Pancreas (tissue), 10 donors: ENCODE results near the gene SYNJ2. TPM values are rescaled to one million over a fixed set of nuclear protein-coding genes. Genes with fewer than 3 reads are reported as not detected.

Experiments
- ATAC-seq, 4 donors: fragments of 200-7000 bp; cut with Tn5 transposase; one replicate each; pipeline versions ENCODE4 v1.8.0 to v1.9.1; 2020; ENCODE audit warnings: mild to moderate bottlenecking in 4 of 4, moderate library complexity in 4 of 4
- DNase-seq, 6 donors: peaks; one replicate each; pipeline ENCODE4 v3.0.0-alpha.2; 2020
- FAIRE-seq: peaks from 2 replicates; lab custom pipeline; 2012; peaks lifted over from hg19 to GRCh38; lab: Jason Lieb, UNC
- H3K27ac ChIP-seq, 4 donors: fragments of 200-600 bp; sonication (generic); 1 replicate in 3 of 4; 2 replicates in 1 of 4; pipeline versions ENCODE4 v1.5.0 to v1.8.0; 2020
- H3K27me3 ChIP-seq, 4 donors: fragments of 200-600 bp; one replicate each; pipeline ENCODE4 v1.8.0; 2021
- H3K36me3 ChIP-seq, 3 donors: fragments of 200-600 bp; sonication (generic) in 1 of 3; one replicate each; pipeline versions ENCODE4 v1.5.0 to v1.8.0; 2020 to 2021
- H3K4me1 ChIP-seq, 3 donors: fragments of 200-600 bp; one replicate each; pipeline ENCODE4 v1.8.0; 2021
- H3K4me3 ChIP-seq, 4 donors: fragments of 200-600 bp; sonication (generic) in 2 of 4; one replicate each; pipeline versions ENCODE4 v1.5.0 to v1.8.0; 2020 to 2021
- H3K9me3 ChIP-seq, 4 donors: fragments of 200-600 bp; one replicate each; pipeline ENCODE4 v1.8.0; 2021
- CTCF ChIP-seq, 4 donors: fragments of 200-600 bp; sonication (generic) in 3 of 4; IDR thresholded peaks; one replicate each; pipeline versions ENCODE4 v1.5.0 to v1.8.0; 2021; ENCODE audit warnings: antibody characterized with exemption in 4 of 4
- WGBS, 2 donors: extraction: QIAGEN DNeasy Blood & Tissue Kit; methylation state at CpG; one replicate each; pipeline ENCODE4 v1.1.7; 2013; 5-methylcytosine and 5-hydroxymethylcytosine counted together
- intact Hi-C, 3 donors: fragments of 100-400 bp; cut with DNase I; formaldehyde crosslinking; loops; one replicate each; pipeline versions ENCODE4 v1.11.1 to v1.14.2; 2022
- polyA plus RNA-seq, 2 donors: library from polyadenylated mRNA; stranded (reverse); fragments of 200-250 nt; gene quantifications; one replicate each; pipeline ENCODE4 v1.2.3, GENCODE V29; 2013
- total RNA-seq, 6 donors: library from RNA; stranded (reverse); fragmentation: NEBNext Ultra II Directional in 4 of 6; extraction: Animal tissue kit (Norgen Biotek cat#: 25700) in 4 of 6; gene quantifications; one replicate each; pipeline versions ENCODE4 v1.2.1 to v1.2.4, GENCODE V29; 2021 to 2023
- donor health status: healthy with polysubstance abuse.
- donor health status: DM: no; HTN: no; CAD: no; lungs with moderate emphysema.
- donor health status: DM: no; HTN: no; CAD: no.
- donor health status: control.
- donor health status: control.
- donor health status: Bipolar disorder and iron deficiency.
- donor health status: DM: yes; HTN: yes; CAD: no.
- donor health status: DM: no; HTN: no; CAD: no.
- donor health status: DM: no; HTN: no; CAD: no.
- donor health status: DM: yes; HTN: yes; CAD: no.

The SYNJ2 gene
- total and polyA plus RNA-seq, 8 donors: 7.9 to 17.1 (median 9.9) TPM

GRCh38 chr6:158019416-158019815 is 37.8 kb downstream of the SYNJ2 start:
- H3K27me3 ChIP-seq: no peaks in the 10 kb centered on the region
- 95 to 97% methylated on average over 8 of the region's 8 CpGs for WGBS, 2 donors
- H3K9me3 ChIP-seq: no peaks in the 10 kb centered on the region
- no peaks in the 10 kb centered on the region for H3K36me3 ChIP-seq
- peak overlapping the region in 1 of 4 donors; percentile 54 for H3K27ac ChIP-seq
- DNase-seq: peak in 2 of 6 donors; percentile 43 to 45
- no peak for ATAC-seq
- intact Hi-C loops: no loop called here
- H3K4me3 ChIP-seq: no peak overlapping the region
- FAIRE-seq: no peak
- no peak for TF ChIP-seq CTCF (IDR thresholded peaks at IDR 0.05)
- H3K4me1 ChIP-seq: peaks cover 0 to 4% (median 2%) of the 10 kb centered on the region in 3 donors

- H3K9me3 ChIP-seq: no peaks in the 10 kb centered on the region
- intact Hi-C loops: no loop called here
- no peaks in the 10 kb centered on the region for H3K36me3 ChIP-seq
- H3K4me1 ChIP-seq: peaks cover 0 to 10% (median 7%) of the 10 kb centered on the region in 3 donors
- DNase-seq: peak in 2 of 6 donors; percentile 15 to 21
- no peak for FAIRE-seq
- peak in 2 of 4 donors; percentile 7 to 14 for ATAC-seq
- no peak overlapping the region for H3K27ac ChIP-seq
- WGBS, 2 donors: 87 to 91% methylated on average over 6 of the region's 6 CpGs
- no peaks in the 10 kb centered on the region for H3K27me3 ChIP-seq
- TF ChIP-seq CTCF (IDR thresholded peaks at IDR 0.05): no peak
- no peak overlapping the region for H3K4me3 ChIP-seq
Measured at GRCh38 chr6:158020272-158020711, 38.6 kb downstream of the SYNJ2 start.

- WGBS, 2 donors: 90 to 94% methylated on average over 2 of the region's 2 CpGs
Measured at GRCh38 chr6:158020811-158021210, 39.1 kb downstream of the SYNJ2 start.

GRCh38 chr6:158021376-158021775 is 39.7 kb downstream of the SYNJ2 start:
- Histone ChIP-seq H3K9me3 (no peaks in the 10 kb centered on the region), H3K36me3 (no peaks in the 10 kb centered on the region), H3K4me3 (no peak overlapping the region), H3K27me3 (no peaks in the 10 kb centered on the region), H3K27ac (no peak overlapping the region), H3K4me1 (peaks cover 0 to 15% (median 7%) of the 10 kb centered on the region in 3 donors)
- TF ChIP-seq CTCF (IDR thresholded peaks at IDR 0.05): no peak
- WGBS, 2 donors: 93 to 96% methylated on average over 4 of the region's 4 CpGs
- DNase-seq (peak in 2 of 6 donors; percentile 26 to 43), FAIRE-seq (no peak), ATAC-seq (no peak)
- intact Hi-C loops: no loop called here

More at GRCh38 chr6:158020811-158021210, 39.1 kb downstream of the SYNJ2 start:
- ATAC-seq (no peak), FAIRE-seq (no peak), DNase-seq (no peak)
- Histone ChIP-seq H3K4me1 (peaks cover 0 to 10% (median 7%) of the 10 kb centered on the region in 3 donors), H3K27me3 (no peaks in the 10 kb centered on the region), H3K9me3 (no peaks in the 10 kb centered on the region), H3K4me3 (no peak overlapping the region), H3K36me3 (no peaks in the 10 kb centered on the region), H3K27ac (no peak overlapping the region)
- no peak for TF ChIP-seq CTCF (IDR thresholded peaks at IDR 0.05)
- intact Hi-C loops: no loop called here
